NCI-H510A (cell line): Measurements from ENCODE around the gene USP11.

Source experiments
- DNase-seq: peaks from one replicate; lab custom pipeline; 2025; lab: John Stamatoyannopoulos, UW

The USP11 gene

DNA sequence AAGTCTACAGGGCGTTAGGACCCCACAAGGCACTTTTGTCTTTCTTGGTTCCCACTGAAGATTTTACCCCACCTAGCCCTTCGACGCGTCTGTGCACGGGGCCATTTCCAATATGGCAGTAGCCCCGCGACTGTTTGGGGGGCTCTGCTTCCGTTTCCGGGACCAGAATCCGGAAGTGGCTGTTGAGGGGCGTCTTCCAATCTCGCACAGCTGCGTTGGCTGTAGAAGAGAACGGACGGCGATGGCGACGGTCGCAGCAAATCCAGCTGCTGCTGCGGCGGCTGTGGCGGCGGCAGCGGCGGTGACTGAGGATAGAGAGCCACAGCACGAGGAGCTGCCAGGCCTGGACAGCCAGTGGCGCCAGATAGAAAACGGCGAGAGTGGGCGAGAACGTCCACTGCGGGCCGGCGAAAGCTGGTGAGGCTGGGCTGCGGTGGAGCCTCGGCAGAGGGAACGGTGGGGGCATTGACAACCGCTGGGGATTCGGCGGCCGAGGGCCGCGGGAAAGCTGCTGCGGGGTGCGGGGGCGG is at the start of gene USP11:
Gene USP11, plus strand, starts transcription at position 207 of the 530 bp plus-strand sequence. Its CDS starts 35 bp downstream, at position 242.
- peak; percentile 53 for DNase-seq

DNA sequence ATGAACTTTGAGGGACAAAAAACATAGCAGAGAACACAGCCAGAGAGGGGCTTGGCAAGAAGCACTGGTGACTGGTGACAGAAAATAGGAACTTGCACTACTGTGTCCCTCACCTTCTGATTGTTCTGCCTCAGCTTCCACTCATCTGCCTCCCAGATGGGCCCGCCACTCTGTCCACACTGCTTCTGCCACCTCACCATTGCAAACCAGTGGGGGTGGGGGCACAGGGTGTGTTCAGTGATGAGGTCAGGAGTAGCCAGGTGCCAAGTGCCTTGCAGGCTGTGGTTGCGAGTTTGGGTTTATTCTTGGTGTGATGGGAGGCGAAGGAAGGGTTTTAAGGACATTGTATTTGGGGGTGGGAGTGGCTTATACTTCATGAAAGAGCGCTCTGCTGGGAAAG is 48.3 kb upstream of the USP11 start:
- DNase-seq, result no peak

DNA sequence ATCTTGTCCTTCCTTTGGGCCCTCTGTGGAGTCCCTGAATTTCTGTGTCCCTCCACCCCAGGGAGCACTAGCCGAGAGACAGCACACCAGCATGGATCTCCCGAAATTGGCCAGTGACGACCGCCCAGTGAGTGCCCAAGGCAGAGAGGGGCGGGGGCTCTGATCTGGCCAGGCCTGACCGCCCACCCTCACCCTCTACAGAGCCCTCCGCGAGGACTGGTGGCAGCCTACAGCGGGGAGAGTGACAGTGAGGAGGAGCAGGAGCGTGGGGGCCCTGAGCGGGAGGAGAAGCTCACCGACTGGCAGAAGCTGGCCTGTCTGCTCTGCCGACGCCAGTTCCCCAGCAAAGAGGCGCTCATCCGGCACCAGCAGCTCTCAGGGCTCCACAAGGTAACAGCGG is 47.6 kb upstream of the USP11 start:
- DNase-seq, result no peak

DNA sequence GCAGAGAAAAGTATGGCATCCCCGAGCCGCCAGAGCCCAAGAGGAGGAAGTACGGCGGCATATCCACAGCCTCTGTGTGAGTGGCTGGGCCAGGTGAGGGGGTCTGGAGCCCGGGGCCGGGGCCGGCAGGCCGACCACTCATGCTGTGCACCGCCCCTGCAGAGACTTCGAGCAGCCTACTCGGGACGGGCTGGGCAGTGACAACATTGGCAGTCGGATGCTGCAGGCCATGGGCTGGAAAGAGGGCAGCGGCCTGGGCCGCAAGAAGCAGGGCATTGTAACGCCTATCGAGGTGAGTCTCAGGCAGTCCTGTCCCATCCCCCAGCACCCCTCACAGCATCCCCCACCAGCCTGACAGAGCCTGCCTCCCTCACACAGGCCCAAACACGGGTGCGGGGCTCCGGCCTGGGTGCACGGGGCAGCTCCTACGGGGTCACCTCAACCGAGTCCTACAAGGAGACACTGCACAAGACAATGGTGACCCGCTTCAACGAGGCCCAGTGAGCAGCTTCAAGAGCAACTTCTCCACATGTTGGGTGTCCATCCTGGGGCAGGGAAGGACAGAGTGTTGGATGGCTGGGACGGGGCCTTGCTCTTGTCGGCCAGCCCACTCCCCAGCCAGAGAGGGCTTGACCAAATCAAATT is 46.6 kb upstream of the USP11 start:
- DNase-seq, result no peak

DNA sequence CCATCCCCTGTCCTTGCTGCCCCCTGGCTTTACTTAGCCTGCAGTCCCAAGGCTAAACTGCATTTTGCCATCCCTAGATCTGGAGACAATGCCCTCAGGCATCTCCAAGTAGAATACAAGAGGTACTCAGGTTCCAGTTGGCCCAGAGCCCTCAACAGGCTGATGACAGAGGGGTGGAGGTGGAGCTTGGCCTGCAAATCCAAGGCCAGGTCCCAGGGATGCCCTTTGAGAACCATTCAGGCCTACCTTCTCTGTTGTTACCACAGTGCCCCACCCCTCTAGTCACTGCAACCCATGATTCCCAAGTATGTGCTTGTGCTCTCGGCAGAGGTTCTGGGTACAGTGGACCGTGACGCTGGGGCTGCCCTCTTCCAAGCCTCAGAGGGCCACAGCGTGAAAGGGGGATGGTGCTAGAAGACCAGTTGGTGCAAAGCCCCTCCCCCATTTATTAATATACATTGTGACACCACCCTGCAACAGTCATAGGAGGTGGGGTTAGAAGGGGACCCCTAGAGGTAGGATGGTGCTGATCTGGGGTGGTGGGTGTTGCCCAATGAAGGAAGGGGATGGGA is 45.6 kb upstream of the USP11 start:
- DNase-seq, result no peak

GRCh38 chrX:47189906-47190305 is 42.9 kb upstream of the USP11 start:
- no peak for DNase-seq

DNA sequence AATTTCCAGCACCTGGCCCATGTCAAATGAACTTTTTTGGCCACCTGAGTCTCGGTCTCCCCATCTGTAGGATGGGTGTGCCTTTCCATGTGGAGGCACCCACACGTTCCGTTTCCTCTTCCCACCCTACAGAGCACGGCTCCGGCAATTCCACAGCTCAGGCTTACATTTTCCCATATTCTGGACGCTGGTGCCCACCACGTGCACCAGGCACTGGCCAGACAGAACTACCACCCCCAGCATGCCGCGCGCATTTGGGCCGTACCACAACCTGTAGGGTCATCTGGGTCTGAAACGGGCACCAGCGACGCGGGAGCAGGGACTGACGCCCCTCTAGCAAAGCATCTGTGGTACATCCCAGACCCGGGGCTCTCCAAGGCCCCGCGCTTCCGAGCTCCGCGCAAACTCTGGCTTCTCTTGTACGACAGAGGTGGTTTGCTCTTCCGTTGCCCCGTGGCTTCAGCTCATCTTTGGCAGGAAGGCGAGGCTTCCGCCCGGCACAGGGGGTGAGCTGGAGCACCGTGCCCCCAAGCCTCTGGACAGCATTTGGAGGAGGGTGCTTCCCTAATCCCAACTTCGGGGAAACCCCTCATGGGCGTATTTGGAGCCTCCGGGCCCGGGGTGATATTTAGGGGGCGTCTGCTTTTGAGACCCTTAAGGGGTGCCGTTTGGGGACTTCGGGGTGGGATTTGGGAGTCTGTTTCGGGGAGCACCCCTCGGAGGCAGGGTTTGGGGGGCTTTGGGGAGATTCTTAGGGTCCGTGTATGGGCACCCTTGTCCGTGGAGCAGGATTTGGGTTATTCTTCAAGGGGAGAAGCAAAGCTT is 42.2 kb upstream of the USP11 start:
- DNase-seq, result peak; percentile 78

GRCh38 chrX:47191331-47191730 is 41.5 kb upstream of the USP11 start:
- peak; percentile 9 for DNase-seq

- DNase-seq, result no peak
Measured at GRCh38 chrX:47191806-47192401, 40.9 kb upstream of the USP11 start.

GRCh38 chrX:47193475-47194193 is 39.2 kb upstream of the USP11 start, which contains the start of gene UBA1:
UBA1 (plus strand) TSS chrX:47193829; CDS start chrX:47198803, 4,974 bp downstream.
- peak; percentile 79 for DNase-seq

DNA sequence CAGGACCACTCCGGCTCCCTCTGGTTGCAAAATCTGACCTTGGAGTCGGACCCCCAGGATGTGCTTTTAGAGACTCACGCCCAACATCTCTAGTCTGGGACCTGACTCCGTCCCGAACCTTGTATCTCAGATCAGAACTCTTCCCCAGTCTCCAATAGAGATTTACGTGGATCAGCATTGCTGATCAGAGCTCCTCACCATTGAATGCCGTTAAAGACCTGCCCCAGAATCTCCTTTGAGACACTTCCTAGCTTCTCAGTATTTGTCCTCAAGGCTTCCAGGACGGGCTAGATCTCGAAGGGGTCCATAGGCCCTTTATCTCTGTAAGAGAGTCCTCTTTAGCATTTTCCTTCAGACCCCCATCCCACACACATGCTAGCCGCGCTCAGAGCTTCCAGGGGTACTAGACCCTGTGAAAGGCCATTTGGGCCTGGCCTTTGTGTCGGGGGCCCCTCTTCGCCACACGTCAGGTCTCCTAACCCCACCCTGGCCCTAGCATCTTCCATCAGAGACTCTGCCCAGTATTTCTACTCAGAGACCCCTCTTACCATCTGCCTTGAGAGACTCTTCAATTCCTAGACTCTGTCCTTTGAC is 38.5 kb upstream of the USP11 start:
- DNase-seq, result no peak

GRCh38 chrX:47196098-47196497 is 36.7 kb upstream of the USP11 start:
- no peak for DNase-seq

DNA sequence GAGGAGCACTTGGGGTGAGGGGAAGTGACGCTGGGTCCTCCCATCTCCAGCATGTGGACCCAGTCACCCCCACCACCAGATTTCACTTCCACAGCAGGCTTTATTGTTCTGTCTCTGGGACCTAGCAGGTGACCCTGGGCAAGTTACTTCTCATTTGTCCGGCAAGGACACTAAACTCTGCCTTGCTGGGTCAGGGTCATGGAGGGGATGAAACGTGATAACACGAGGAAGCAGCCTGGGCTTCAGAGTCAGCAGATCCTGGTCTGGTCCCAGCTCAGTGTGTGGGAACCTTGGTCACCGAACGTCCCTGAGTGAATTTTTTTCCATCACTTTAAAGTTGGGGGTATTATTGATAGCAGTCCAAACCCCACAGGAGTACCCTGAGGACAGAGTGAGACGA is 35.3 kb upstream of the USP11 start:
- no peak for DNase-seq

- no peak for DNase-seq
Measured at GRCh38 chrX:47198026-47198686, 34.7 kb upstream of the USP11 start.

- DNase-seq, result no peak
Measured at GRCh38 chrX:47198687-47199080, 34.1 kb upstream of the USP11 start.

- no peak for DNase-seq
Measured at GRCh38 chrX:47199286-47199685, 33.5 kb upstream of the USP11 start.

GRCh38 chrX:47200385-47201150 is 32.2 kb upstream of the USP11 start:
- DNase-seq, result no peak

GRCh38 chrX:47201345-47201944 is 31.4 kb upstream of the USP11 start:
- no peak for DNase-seq

DNA sequence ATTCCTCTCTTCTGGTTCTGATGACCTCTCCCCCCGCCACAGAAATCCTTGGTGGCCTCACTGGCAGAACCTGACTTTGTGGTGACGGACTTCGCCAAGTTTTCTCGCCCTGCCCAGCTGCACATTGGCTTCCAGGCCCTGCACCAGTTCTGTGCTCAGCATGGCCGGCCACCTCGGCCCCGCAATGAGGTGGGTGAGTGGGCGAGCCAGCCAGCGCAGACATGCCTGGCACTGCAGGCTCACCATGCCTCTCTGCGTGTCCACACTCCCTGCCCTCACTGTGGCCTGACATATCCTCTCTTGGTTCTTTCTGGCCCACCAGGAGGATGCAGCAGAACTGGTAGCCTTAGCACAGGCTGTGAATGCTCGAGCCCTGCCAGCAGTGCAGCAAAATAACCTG is 30.5 kb upstream of the USP11 start:
- DNase-seq, result no peak

DNA sequence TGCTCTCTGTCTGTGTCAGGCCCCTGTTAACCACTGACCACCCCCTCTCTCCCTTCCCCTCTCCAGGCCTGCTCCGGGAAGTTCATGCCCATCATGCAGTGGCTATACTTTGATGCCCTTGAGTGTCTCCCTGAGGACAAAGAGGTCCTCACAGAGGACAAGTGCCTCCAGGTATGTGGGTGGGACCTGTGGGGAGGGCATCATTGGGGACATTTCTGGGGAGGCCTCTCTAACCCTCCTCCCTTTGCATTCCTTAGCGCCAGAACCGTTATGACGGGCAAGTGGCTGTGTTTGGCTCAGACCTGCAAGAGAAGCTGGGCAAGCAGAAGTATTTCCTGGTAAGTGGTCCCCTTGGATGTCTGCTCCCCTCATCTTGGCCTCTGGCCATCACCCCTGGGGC is 29.9 kb upstream of the USP11 start:
- DNase-seq, result no peak
